GM21390 (cell line): ENCODE data around the gene ENTREP1.

Source experiments
- ATAC-seq: cut with Tn5 transposase; IDR thresholded peaks from one replicate; pipeline ENCODE4 v1.9.1; 2021; ENCODE audit not compliant: unreplicated experiment

The ENTREP1 gene

GRCh38 chr9:69317894-69318293 lies 7.1 kb upstream of the ENTREP1 start:
- peak; percentile 92 for ATAC-seq

GRCh38 chr9:69319324-69320025 lies 5.5 kb upstream of the ENTREP1 start:
- ATAC-seq, result no peak

GRCh38 chr9:69322256-69322655 lies 2.8 kb upstream of the ENTREP1 start:
- ATAC-seq, result no peak

GRCh38 chr9:69323861-69324260 lies 1.2 kb upstream of the ENTREP1 start:
- ATAC-seq, result no peak

GRCh38 chr9:69325409-69326212 lies 596 bp downstream of the ENTREP1 start:
- ATAC-seq, result no peak

- ATAC-seq, result no peak
These were observed 1.2 kb downstream of the ENTREP1 start for GRCh38 chr9:69326261-69326660.

- ATAC-seq, result no peak
These were observed 5.6 kb downstream of the ENTREP1 start for GRCh38 chr9:69330580-69330979.

- ATAC-seq, result no peak
These were observed 6.4 kb downstream of the ENTREP1 start for GRCh38 chr9:69331444-69331843.

GRCh38 chr9:69332067-69332685 lies 7.2 kb downstream of the ENTREP1 start:
- ATAC-seq, result no peak

GRCh38 chr9:69333716-69334115 lies 8.7 kb downstream of the ENTREP1 start:
- ATAC-seq, result no peak

- no peak for ATAC-seq
These were observed 9.3 kb downstream of the ENTREP1 start for GRCh38 chr9:69334317-69334716.

GRCh38 chr9:69339620-69340019 lies 14.6 kb downstream of the ENTREP1 start:
- ATAC-seq, result no peak

GRCh38 chr9:69340631-69341030 lies 15.6 kb downstream of the ENTREP1 start:
- ATAC-seq, result no peak

GRCh38 chr9:69342769-69343168 lies 17.8 kb downstream of the ENTREP1 start:
- ATAC-seq, result no peak

- no peak for ATAC-seq
These were observed 19.4 kb downstream of the ENTREP1 start for GRCh38 chr9:69344459-69344858.

- no peak for ATAC-seq
These were observed 21.8 kb downstream of the ENTREP1 start for GRCh38 chr9:69346596-69347390.

- no peak for ATAC-seq
These were observed 22.6 kb downstream of the ENTREP1 start for GRCh38 chr9:69347607-69348006.

- ATAC-seq, result no peak
These were observed 26.2 kb downstream of the ENTREP1 start for GRCh38 chr9:69351227-69351626.

GRCh38 chr9:69355232-69355631 lies 30.2 kb downstream of the ENTREP1 start:
- no peak for ATAC-seq

- ATAC-seq, result no peak
These were observed 32.2 kb downstream of the ENTREP1 start for GRCh38 chr9:69357030-69357775.
